ENCODE results near the gene ACOX3. TPM values are rescaled to one million over a fixed set of nuclear protein-coding genes. Genes with fewer than 3 reads are reported as not detected.

ACOX3 gene
- total RNA-seq, 1 donor from 2014 or later, result 23.8 TPM

GRCh38 chr4:8471211-8471875 is 30.8 kb upstream of the ACOX3 start:
- peaks cover 4% of the 10 kb centered on the region for H3K9me3 Mint-ChIP-seq (ENCODE audit: unreplicated experiment)
- H3K4me3 Mint-ChIP-seq (ENCODE audit: unreplicated experiment), result no peak overlapping the region
- no peaks in the 10 kb centered on the region for H3K36me3 Mint-ChIP-seq (ENCODE audit: unreplicated experiment)
- H3K27me3 Mint-ChIP-seq (ENCODE audit: unreplicated experiment), result peaks cover 3% of the 10 kb centered on the region
- TF ChIP-seq CTCF (IDR thresholded peaks at IDR 0.05; ENCODE audit: partially characterized antibody, unreplicated experiment), result no peak
- no peak for DNase-seq
- no peak overlapping the region for H3K27ac Mint-ChIP-seq (ENCODE audit: unreplicated experiment)
- peaks cover 7% of the 10 kb centered on the region for H3K4me1 Mint-ChIP-seq (ENCODE audit: low read depth, unreplicated experiment)

GRCh38 chr4:8470451-8471024 is 30.0 kb upstream of the ACOX3 start:
- no peaks in the 10 kb centered on the region for H3K36me3 Mint-ChIP-seq (ENCODE audit: unreplicated experiment)
- peaks cover 3% of the 10 kb centered on the region for H3K27me3 Mint-ChIP-seq (ENCODE audit: unreplicated experiment)
- no peak for DNase-seq
- H3K27ac Mint-ChIP-seq (ENCODE audit: unreplicated experiment), result no peak overlapping the region
- H3K4me1 Mint-ChIP-seq (ENCODE audit: low read depth, unreplicated experiment), result peaks cover 7% of the 10 kb centered on the region
- no peak overlapping the region for H3K4me3 Mint-ChIP-seq (ENCODE audit: unreplicated experiment)
- no peak for TF ChIP-seq CTCF (IDR thresholded peaks at IDR 0.05; ENCODE audit: partially characterized antibody, unreplicated experiment)
- H3K9me3 Mint-ChIP-seq (ENCODE audit: unreplicated experiment), result peaks cover 3% of the 10 kb centered on the region

DNA sequence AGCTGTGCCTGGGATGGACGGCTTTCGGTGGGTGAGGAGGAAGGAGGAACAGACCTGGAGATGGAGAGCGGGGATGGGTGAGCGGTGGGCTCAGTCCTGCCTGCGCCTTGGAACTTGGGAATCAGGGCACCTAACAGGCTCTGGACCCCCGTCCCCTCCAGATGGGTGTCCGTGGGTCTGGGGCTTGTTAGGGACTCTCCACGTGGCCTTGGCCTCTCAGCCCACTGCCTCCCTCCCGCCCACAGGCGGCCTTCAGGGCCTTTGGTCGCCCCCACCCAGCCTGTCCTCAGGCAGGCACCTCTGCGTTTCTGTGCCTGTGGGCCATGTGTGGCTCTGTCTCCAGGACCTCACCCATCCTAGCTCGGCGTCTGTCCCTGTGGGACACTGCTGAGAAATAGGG is 29.0 kb upstream of the ACOX3 start:
- no peak overlapping the region for H3K27ac Mint-ChIP-seq (ENCODE audit: unreplicated experiment)

GRCh38 chr4:8468746-8469535 is 28.4 kb upstream of the ACOX3 start:
- peak; percentile 84 for TF ChIP-seq CTCF (IDR thresholded peaks at IDR 0.05; ENCODE audit: partially characterized antibody, unreplicated experiment)
- peaks cover 7% of the 10 kb centered on the region for H3K4me1 Mint-ChIP-seq (ENCODE audit: low read depth, unreplicated experiment)
- H3K9me3 Mint-ChIP-seq (ENCODE audit: unreplicated experiment), result peaks cover 3% of the 10 kb centered on the region
- peak overlapping the region; percentile 23 for H3K27ac Mint-ChIP-seq (ENCODE audit: unreplicated experiment)
- no peak overlapping the region for H3K4me3 Mint-ChIP-seq (ENCODE audit: unreplicated experiment)
- DNase-seq, result peak; percentile 88
- peaks cover 4% of the 10 kb centered on the region for H3K27me3 Mint-ChIP-seq (ENCODE audit: unreplicated experiment)
- H3K36me3 Mint-ChIP-seq (ENCODE audit: unreplicated experiment), result no peaks in the 10 kb centered on the region

More for the DNA sequence above, 29.0 kb upstream of the ACOX3 start:
- Mint-ChIP-seq H3K4me1 (ENCODE audit: low read depth, unreplicated experiment) (peaks cover 7% of the 10 kb centered on the region), H3K27me3 (ENCODE audit: unreplicated experiment) (peaks cover 5% of the 10 kb centered on the region), H3K9me3 (ENCODE audit: unreplicated experiment) (peaks cover 3% of the 10 kb centered on the region), H3K36me3 (ENCODE audit: unreplicated experiment) (no peaks in the 10 kb centered on the region), H3K4me3 (ENCODE audit: unreplicated experiment) (no peak overlapping the region)
- DNase-seq, result no peak
- no peak for TF ChIP-seq CTCF (IDR thresholded peaks at IDR 0.05; ENCODE audit: partially characterized antibody, unreplicated experiment)

All from glutamatergic neuron (in vitro differentiated cells).